Measurements from ENCODE around the gene RUBCNL.
"Not testable (repeated sequence)": the region's sequence is repeated elsewhere in the genome, so short reads cannot be mapped to it uniquely, and the experiment has no call there.

DNA sequence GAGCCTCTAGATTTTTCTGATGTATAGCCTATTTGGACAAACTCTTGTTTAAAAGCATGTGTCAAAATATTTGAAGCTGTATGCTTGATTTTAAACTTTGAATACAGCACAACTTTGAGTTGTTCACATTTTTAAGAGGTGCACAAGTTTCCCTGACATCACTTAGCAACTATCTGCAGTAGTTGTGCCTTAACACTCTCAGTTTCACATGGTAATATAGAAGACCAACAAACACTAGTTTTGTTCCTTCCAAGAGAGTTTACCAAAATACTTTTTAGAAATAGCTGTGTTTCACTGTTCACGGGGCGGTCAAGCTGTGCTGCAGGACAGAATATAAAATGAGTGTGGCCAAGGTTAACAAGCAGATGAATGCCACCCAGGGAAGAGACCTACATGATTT lies 42.5 kb upstream of the RUBCNL start:
- not testable (repeated sequence) for TF ChIP-seq POLR2AphosphoS5, POLR2A (IDR thresholded peaks at IDR 0.05; ENCODE audit: low read depth, low read length)

Data from GM12891 (cell line).